ENCODE measurements around the gene GPHN.

GPHN gene

DNA sequence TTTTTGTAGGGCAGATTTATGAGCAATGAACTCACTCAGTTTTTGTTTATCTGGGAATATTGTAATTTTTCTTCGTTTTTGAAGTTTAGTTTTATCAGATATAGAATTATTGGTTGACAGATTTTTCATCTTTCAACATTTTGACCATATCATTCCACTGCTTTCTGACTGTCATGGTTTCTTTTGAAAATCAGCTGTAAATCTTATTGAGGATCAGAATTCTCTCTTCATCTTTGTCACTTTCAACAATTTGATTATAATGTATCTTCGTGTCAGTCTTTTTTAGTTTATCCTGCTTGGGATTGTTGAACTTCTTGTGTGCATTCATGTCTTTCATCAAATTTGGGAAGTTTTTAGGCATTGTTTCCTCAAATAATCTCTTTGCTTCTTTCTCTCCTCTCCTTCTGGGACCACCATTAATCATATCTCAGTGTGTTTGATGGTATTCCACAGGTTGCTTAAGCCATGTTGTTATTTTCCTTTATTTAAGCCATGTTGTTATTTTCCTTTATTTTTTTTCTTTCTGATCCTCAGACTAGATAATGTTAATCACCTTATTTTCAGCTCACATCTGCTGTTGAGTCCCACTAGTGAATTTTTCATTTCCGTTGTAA is 451.6 kb downstream of the GPHN start:
- no peak overlapping the region for H3K4me3 ChIP-seq (ENCODE audit: low read depth, low read length)
- H3K36me3 ChIP-seq: no peaks in the 10 kb centered on the region
- no peak for DNase-seq
- TF ChIP-seq, protein P1, sequence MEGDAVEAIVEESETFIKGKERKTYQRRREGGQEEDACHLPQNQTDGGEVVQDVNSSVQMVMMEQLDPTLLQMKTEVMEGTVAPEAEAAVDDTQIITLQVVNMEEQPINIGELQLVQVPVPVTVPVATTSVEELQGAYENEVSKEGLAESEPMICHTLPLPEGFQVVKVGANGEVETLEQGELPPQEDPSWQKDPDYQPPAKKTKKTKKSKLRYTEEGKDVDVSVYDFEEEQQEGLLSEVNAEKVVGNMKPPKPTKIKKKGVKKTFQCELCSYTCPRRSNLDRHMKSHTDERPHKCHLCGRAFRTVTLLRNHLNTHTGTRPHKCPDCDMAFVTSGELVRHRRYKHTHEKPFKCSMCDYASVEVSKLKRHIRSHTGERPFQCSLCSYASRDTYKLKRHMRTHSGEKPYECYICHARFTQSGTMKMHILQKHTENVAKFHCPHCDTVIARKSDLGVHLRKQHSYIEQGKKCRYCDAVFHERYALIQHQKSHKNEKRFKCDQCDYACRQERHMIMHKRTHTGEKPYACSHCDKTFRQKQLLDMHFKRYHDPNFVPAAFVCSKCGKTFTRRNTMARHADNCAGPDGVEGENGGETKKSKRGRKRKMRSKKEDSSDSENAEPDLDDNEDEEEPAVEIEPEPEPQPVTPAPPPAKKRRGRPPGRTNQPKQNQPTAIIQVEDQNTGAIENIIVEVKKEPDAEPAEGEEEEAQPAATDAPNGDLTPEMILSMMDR (IDR thresholded peaks at IDR 0.05; ENCODE audit: low read depth, low read length): no peak
- no peaks in the 10 kb centered on the region for H3K9me3 ChIP-seq
- no peaks in the 10 kb centered on the region for H3K27me3 ChIP-seq
- H3K4me1 ChIP-seq: no peaks in the 10 kb centered on the region

DNA sequence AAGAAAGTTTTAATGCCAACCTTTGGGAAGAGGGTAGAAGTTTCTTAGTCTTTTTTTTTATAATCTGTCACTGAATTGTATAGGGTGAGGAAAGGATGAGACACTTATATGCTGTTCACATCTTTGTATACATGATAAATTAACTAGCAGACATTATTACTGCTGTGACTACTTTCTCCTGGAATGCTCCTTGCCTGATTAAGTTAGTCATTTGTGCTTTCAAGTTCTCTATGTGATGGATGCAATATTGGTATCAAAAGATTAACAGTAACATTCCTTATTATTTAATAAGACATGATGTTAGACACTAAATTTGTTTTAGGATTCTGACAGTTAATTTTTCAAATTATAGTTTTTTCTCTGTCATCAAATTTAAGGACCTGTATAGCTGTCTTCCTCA is 457.9 kb downstream of the GPHN start:
- Histone ChIP-seq H3K4me3 (ENCODE audit: low read depth, low read length) (no peak overlapping the region), H3K4me1 (no peaks in the 10 kb centered on the region), H3K36me3 (no peaks in the 10 kb centered on the region), H3K27me3 (no peaks in the 10 kb centered on the region), H3K9me3 (no peaks in the 10 kb centered on the region)
- DNase-seq: no peak
- TF ChIP-seq, protein P1 (IDR thresholded peaks at IDR 0.05; ENCODE audit: low read depth, low read length): no peak

DNA sequence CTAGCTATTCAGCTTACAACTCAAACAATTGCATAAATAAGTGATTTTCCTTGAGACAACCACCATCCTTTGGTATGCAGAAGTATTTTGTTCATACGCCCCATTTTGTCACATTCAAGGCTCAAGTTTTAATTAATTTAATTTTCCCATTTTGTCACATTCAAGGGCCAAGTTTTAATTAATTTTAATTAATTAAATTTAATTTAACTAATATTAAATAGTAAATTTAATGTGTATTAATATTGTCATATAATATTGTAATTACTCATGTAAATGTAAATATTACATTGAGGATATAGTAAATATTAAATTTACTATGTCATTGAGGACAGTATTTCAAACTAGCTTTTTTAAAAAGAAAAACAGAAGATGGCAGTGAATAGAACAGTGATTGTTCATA is 464.5 kb downstream of the GPHN start:
- Histone ChIP-seq H3K4me3 (ENCODE audit: low read depth, low read length) (no peak overlapping the region), H3K4me1 (no peaks in the 10 kb centered on the region), H3K36me3 (no peaks in the 10 kb centered on the region), H3K27me3 (no peaks in the 10 kb centered on the region), H3K9me3 (no peaks in the 10 kb centered on the region)
- TF ChIP-seq, protein P1 (IDR thresholded peaks at IDR 0.05; ENCODE audit: low read depth, low read length): no peak
- no peak for DNase-seq

DNA sequence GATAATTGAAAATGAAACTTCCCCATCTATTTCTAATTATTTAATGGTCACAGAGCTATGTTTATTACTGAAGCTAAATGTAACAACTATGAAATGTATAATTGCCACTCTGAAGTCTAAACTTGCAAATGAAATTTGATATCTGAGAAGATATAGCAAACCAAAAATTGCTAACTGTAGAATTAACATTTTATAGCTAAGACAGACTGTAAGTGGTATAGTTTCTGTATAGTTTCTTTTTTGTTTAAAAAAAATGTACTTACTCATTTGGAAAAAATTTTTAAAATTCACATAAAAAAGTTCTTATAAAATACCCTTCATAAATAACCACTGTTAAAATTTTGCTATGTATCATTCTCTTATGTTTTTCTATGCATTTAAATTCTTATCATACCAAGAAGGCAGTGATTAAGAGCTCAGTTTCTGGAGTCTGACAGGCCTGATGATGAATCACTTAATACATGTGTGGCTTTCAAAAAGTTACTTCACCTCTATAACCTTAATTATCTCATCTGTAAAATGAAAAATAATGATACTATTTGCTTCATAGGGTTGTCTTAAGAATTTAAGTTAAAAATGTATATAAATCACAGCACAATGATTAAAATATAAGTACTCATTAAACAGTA is 466.6 kb downstream of the GPHN start:
- no peak for DNase-seq
- H3K36me3 ChIP-seq: no peaks in the 10 kb centered on the region

DNA sequence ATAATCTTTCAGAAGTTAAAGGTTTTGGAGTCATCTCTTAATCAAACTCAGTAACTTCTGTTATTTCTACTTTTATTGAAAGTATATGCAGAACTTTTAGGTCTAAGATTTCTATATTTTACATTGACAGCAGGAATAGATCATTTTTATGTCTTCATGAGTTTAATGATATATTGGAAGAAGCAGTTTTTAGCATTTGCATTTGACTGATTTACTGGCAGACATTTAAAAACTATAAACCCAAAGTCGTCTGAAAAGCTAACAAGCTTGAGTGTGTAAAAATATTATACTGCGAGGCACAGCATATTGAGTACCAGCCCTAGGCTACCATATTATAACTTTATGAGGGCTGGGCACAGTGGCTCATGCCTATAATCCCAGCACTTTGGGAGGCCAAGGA is 467.3 kb downstream of the GPHN start:
- Histone ChIP-seq H3K36me3 (no peaks in the 10 kb centered on the region), H3K4me1 (no peaks in the 10 kb centered on the region), H3K27me3 (no peaks in the 10 kb centered on the region), H3K9me3 (no peaks in the 10 kb centered on the region), H3K4me3 (ENCODE audit: low read depth, low read length) (no peak overlapping the region)
- DNase-seq: no peak
- TF ChIP-seq, protein P1 (IDR thresholded peaks at IDR 0.05; ENCODE audit: low read depth, low read length): no peak

More for the DNA sequence above, 466.6 kb downstream of the GPHN start:
- Histone ChIP-seq H3K27me3 (no peaks in the 10 kb centered on the region), H3K9me3 (no peaks in the 10 kb centered on the region), H3K4me3 (ENCODE audit: low read depth, low read length) (no peak overlapping the region), H3K4me1 (no peaks in the 10 kb centered on the region)
- TF ChIP-seq, protein P1 (IDR thresholded peaks at IDR 0.05; ENCODE audit: low read depth, low read length): no peak

Measured in BE2C (cell line).